Naive thymus-derived CD4-positive, alpha-beta T cell (primary cell): Measurements from ENCODE around the gene GRWD1. TPM values are rescaled to one million over a fixed set of nuclear protein-coding genes. Genes with fewer than 3 reads are reported as not detected.
A peak's percentile ranks its signal among the peaks of the same experiment; 100 is the strongest.

Experiments
- ATAC-seq: fragments of 150-1000 bp; cut with Tn5 transposase; 2 replicates; pipeline ENCODE4 v1.10.0; 2021; ENCODE audit warnings: mild to moderate bottlenecking, moderate library complexity
- CTCF ChIA-PET: fragments of 350-600 bp; sonication (Branson Sonifier 250); formaldehyde crosslinking; loops from one replicate; lab custom pipeline; 2021; ENCODE audit warnings: antibody characterized with exemption; lab: Charles Lee
- POLR2A ChIA-PET: fragments of 350-600 bp; sonication (Branson Sonifier 250); formaldehyde crosslinking; loops from one replicate; lab custom pipeline; 2021; ENCODE audit warnings: antibody characterized with exemption, inconsistent platforms; lab: Charles Lee
- DNase-seq, 9 donors: peaks; one replicate each; pipeline versions ENCODE4 v3.0.0 to v3.0.0-alpha.2; 2020 to 2022; ENCODE audit warnings: mixed read lengths in 1 of 9
- H3K27ac ChIP-seq: one replicate; pipeline ENCODE4 v1.7.0; 2013; ENCODE audit warnings: mild to moderate bottlenecking, low read depth, low read length, moderate library complexity
- H3K27me3 ChIP-seq, 2 donors: one replicate each; pipeline ENCODE4 v1.7.0; 2013; ENCODE audit warnings: low read length in 2 of 2, mild to moderate bottlenecking in 2 of 2, moderate library complexity in 2 of 2; ENCODE audit not compliant: control insufficient read depth in 2 of 2, insufficient read depth in 2 of 2
- H3K36me3 ChIP-seq, 3 experiments: 1 replicate in 2 of 3; 2 replicates in 1 of 3; pipeline ENCODE4 v1.7.0; 2013; ENCODE audit warnings: low read length in 3 of 3, mild to moderate bottlenecking in 3 of 3, moderate library complexity in 1 of 3; ENCODE audit not compliant: insufficient read depth in 3 of 3, control insufficient read depth in 2 of 3
- H3K4me1 ChIP-seq, 2 donors: one replicate each; pipeline ENCODE4 v1.7.0; 2013; ENCODE audit warnings: low read length in 2 of 2, mild to moderate bottlenecking in 2 of 2, moderate library complexity in 1 of 2; ENCODE audit not compliant: control insufficient read depth in 2 of 2, insufficient read depth in 2 of 2
- H3K4me3 ChIP-seq: 2 replicates; pipeline ENCODE4 v1.7.0; 2013; ENCODE audit warnings: mild to moderate bottlenecking, low read length
- H3K9me3 ChIP-seq, 3 experiments: 1 replicate in 2 of 3; 2 replicates in 1 of 3; pipeline ENCODE4 v1.7.0; 2013; ENCODE audit warnings: low read length in 3 of 3; ENCODE audit not compliant: control insufficient read depth in 2 of 3
- H3K27ac Mint-ChIP-seq, 9 donors: one replicate each; pipeline ENCODE4 v1.8.0; 2020 to 2022; ENCODE audit warnings: mixed read lengths in 9 of 9, mild to moderate bottlenecking in 8 of 9, moderate library complexity in 5 of 9, inconsistent platforms in 2 of 9
- H3K27me3 Mint-ChIP-seq, 5 donors: one replicate each; pipeline ENCODE4 v1.8.0; 2021 to 2022; ENCODE audit warnings: mixed read lengths in 5 of 5, mild to moderate bottlenecking in 1 of 5
- H3K36me3 Mint-ChIP-seq, 5 donors: one replicate each; pipeline ENCODE4 v1.8.0; 2020 to 2022; ENCODE audit warnings: mixed read lengths in 5 of 5, mild to moderate bottlenecking in 3 of 5, inconsistent platforms in 1 of 5
- H3K4me1 Mint-ChIP-seq, 7 donors: one replicate each; pipeline ENCODE4 v1.8.0; 2020 to 2022; ENCODE audit warnings: mixed read lengths in 7 of 7, mild to moderate bottlenecking in 3 of 7, inconsistent platforms in 1 of 7
- H3K4me3 Mint-ChIP-seq, 10 donors: one replicate each; pipeline ENCODE4 v1.8.0; 2020 to 2022; ENCODE audit warnings: mild to moderate bottlenecking in 10 of 10, mixed read lengths in 10 of 10, moderate library complexity in 6 of 10, inconsistent platforms in 2 of 10
- H3K9me3 Mint-ChIP-seq, 11 donors: one replicate each; pipeline ENCODE4 v1.8.0; 2020 to 2022; ENCODE audit warnings: mixed read lengths in 11 of 11, mild to moderate bottlenecking in 4 of 11, inconsistent platforms in 1 of 11, moderate library complexity in 1 of 11
- intact Hi-C, 2 donors: fragments of 100-400 bp; cut with micrococcal nuclease; formaldehyde crosslinking; loops; one replicate each; pipeline ENCODE4 v1.15.1; 2023
- polyA plus RNA-seq, 2 donors: library from polyadenylated mRNA; unstranded; fragments of 300-500 nt; fragmentation: Illumina TruSeq; gene quantifications; one replicate each; pipeline ENCODE4 v1.2.3, GENCODE V29; 2021
- total RNA-seq, 6 experiments: library from RNA in 5 of 6; stranded (reverse) in 5 of 6; gene quantifications; 1 replicate in 5 of 6; 2 replicates in 1 of 6; pipeline ENCODE4 v1.2.3 and lab custom pipeline; 2021 to 2026

The GRWD1 gene
- total and polyA plus RNA-seq, 7 experiments from 2014 or later = 26.1 to 51.6 (median 40.3) TPM

DNA sequence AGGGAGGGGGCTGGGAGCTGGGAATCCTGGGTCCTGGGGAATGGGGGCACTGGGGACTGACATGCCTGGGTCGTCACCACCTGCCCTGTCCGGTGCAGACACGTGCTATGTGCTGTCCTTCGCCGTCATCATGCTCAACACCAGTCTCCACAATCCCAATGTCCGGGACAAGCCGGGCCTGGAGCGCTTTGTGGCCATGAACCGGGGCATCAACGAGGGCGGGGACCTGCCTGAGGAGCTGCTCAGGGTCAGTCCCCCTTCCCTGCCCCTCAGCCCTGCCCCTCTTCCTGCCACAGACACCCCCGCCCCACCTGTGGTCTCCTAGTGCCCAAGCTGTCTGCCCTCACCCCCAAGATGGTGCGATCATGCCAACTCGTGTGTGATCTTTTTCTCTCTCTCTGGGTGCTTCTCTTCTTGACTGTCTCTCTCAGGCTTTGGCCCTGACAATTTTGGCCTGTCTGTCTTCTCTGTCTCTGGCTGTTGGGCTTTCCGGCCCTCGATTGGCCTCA, 28.4 kb downstream of the GRWD1 start:
- no peaks in the 10 kb centered on the region for H3K27me3 Mint-ChIP-seq
- H3K27ac ChIP-seq = no peak overlapping the region
- CTCF ChIA-PET = interaction anchor here (0.6 kb wide), 1 partner anchor 29 kb away, joined by 3 read pairs; no protein-coding TSS in a partner anchor
- H3K4me1 ChIP-seq = peaks cover 7 to 9% of the 10 kb centered on the region in 2 donors
- peak overlapping the region in 4 of 9 donors; percentile 38 to 82 (median 52) for H3K27ac Mint-ChIP-seq
- peaks cover 4 to 11% (median 4%) of the 10 kb centered on the region in 5 donors for H3K36me3 Mint-ChIP-seq
- POLR2A ChIA-PET = interaction anchor here (1.0 to 1.6 kb wide), 2 partner anchors 13 to 864 kb away, joined by 3 to 4 read pairs; no protein-coding TSS in a partner anchor
- intact Hi-C loops = no loop called here
- no peaks in the 10 kb centered on the region for H3K9me3 ChIP-seq
- peaks cover 0 to 92% (median 3%) of the 10 kb centered on the region in 3 experiments for H3K36me3 ChIP-seq
- ATAC-seq = no peak
- peaks cover 1 to 24% (median 13%) of the 10 kb centered on the region in 7 donors for H3K4me1 Mint-ChIP-seq
- no peaks in the 10 kb centered on the region for H3K9me3 Mint-ChIP-seq
- no peak overlapping the region for H3K4me3 ChIP-seq
- no peak overlapping the region for H3K4me3 Mint-ChIP-seq
- H3K27me3 ChIP-seq = no peaks in the 10 kb centered on the region
- DNase-seq = no peak

DNA sequence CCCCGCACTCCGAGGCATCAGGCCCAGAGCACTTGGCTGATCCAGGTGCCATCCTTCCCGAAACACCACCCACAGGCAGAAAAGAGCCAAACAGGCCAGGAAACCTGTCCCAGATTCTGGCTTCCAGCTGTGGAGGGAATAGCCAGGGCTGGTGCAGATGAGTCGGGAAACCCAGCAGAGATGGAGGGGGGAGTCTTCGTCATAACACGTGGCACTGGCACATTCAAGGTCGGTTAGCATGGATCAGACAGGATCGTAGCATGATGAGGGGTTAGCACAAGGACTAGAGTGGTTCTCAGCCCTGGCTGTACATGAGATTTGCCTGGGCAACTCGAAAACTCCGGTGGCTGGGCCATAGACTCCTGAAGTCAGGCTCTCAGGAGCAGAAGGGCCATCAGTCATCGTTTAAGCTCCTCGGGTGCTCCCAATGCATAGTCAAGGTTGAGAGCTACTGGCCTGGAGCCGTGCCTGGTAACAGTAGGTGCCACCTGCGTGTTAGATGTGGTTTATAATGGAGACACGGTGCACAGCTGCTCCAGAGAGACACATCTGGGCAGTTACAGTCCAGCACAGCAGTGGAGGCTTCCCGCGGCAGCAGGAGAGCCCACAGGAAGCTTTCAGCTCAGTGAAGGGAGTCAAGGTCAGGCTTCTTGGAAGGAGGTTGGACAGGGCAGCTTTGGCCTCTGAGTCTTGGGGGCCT, 29.7 kb downstream of the GRWD1 start:
- DNase-seq (no peak), ATAC-seq (no peak)
- H3K4me1 ChIP-seq = peaks cover 0 to 3% of the 10 kb centered on the region in 2 donors
- Mint-ChIP-seq H3K4me3 (no peak overlapping the region), H3K9me3 (no peaks in the 10 kb centered on the region), H3K27me3 (no peaks in the 10 kb centered on the region), H3K27ac (peak overlapping the region in 4 of 9 donors; percentile 9 to 76 (median 54)), H3K36me3 (peaks cover 4 to 17% (median 4%) of the 10 kb centered on the region in 5 donors), H3K4me1 (peaks cover 5 to 33% (median 12%) of the 10 kb centered on the region in 7 donors)
- ChIA-PET POLR2A (interaction anchor here (1.6 kb wide), 1 partner anchor 865 kb away, joined by 4 read pairs; no protein-coding TSS in a partner anchor), CTCF (interaction anchor here (0.8 kb wide), 1 partner anchor 15 kb away, joined by 3 read pairs; no protein-coding TSS in a partner anchor)
- H3K4me3 ChIP-seq = no peak overlapping the region
- intact Hi-C loops = no loop called here
- H3K27me3 ChIP-seq = no peaks in the 10 kb centered on the region
- H3K9me3 ChIP-seq = no peaks in the 10 kb centered on the region
- no peak overlapping the region for H3K27ac ChIP-seq
- H3K36me3 ChIP-seq = peaks cover 0 to 86% (median 3%) of the 10 kb centered on the region in 3 experiments

DNA sequence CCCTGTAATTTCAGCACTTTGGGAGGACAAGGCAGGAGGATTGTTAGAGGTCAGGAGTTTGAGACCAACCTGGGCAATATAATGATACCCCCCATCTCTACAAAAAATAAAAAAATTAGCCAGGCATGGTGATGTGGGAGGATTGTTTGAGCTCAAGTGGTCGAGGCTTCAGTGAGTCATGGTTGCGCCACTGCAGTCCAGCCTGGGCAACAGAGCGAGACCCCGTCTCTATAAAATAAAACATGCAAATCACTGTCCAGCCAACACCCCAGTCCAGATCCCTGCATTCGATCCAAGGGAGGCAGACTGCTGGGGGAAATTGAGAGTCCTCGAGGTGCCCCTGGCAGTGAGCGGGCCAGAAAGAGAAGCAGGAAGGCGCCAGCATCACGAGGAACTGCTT, 30.4 kb downstream of the GRWD1 start:
- Mint-ChIP-seq H3K4me3 (no peak overlapping the region), H3K27me3 (no peaks in the 10 kb centered on the region), H3K9me3 (no peaks in the 10 kb centered on the region), H3K27ac (peak overlapping the region in 3 of 9 donors; percentile 45 to 76 (median 63)), H3K36me3 (peaks cover 0 to 17% (median 0%) of the 10 kb centered on the region in 5 donors), H3K4me1 (peaks cover 6 to 33% (median 15%) of the 10 kb centered on the region in 7 donors)
- POLR2A ChIA-PET = no interaction called here
- Histone ChIP-seq H3K9me3 (no peaks in the 10 kb centered on the region), H3K36me3 (peaks cover 0 to 80% (median 3%) of the 10 kb centered on the region in 3 experiments), H3K27me3 (no peaks in the 10 kb centered on the region), H3K27ac (no peak overlapping the region), H3K4me3 (no peak overlapping the region), H3K4me1 (peaks cover 2 to 3% of the 10 kb centered on the region in 2 donors)
- intact Hi-C loops = no loop called here
- CTCF ChIA-PET = no interaction called here
- no peak for ATAC-seq
- no peak for DNase-seq

DNA sequence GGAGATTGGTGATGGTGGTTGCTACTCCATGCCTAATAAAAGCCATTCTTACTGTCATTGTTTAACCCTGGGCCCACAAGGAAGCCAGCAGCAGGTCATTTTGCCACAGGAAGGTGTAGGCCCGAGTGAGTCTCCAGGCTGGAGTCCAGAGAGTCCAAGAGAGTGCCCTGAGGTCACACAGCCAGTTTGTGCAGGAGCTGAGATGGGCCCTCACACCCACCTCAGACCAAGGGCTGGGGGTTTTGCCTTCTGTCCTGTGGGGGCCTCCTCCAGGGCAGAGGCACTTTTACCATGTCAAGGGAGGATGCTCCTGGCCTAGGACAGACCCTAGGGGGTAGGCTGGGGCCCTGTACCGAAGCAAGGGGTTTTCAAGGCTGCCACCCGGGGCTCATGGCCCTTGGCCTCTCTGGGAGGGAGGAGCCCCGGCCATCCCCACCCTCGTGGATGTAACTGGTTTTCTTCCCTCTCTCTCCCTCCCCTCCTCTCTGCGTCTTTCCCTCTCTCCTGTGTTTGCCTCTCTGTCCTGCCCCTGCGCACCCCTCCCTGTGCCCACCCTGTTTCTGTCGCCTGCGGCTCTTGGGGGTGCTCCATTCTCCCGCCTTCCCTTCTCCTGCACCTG, 31.4 kb downstream of the GRWD1 start:
- DNase-seq = no peak
- intact Hi-C loops = no loop called here
- CTCF ChIA-PET = no interaction called here
- Mint-ChIP-seq H3K27me3 (no peaks in the 10 kb centered on the region), H3K4me1 (peaks cover 6 to 37% (median 23%) of the 10 kb centered on the region in 7 donors), H3K4me3 (peak overlapping the region in 1 of 10 donors; percentile 38), H3K36me3 (peaks cover 0 to 17% (median 0%) of the 10 kb centered on the region in 5 donors), H3K9me3 (no peaks in the 10 kb centered on the region), H3K27ac (peak overlapping the region in 1 of 9 donors; percentile 26)
- POLR2A ChIA-PET = no interaction called here
- Histone ChIP-seq H3K27me3 (no peaks in the 10 kb centered on the region), H3K9me3 (no peaks in the 10 kb centered on the region), H3K4me3 (no peak overlapping the region), H3K27ac (no peak overlapping the region), H3K36me3 (peaks cover 0 to 70% (median 0%) of the 10 kb centered on the region in 3 experiments), H3K4me1 (peaks cover 3 to 9% of the 10 kb centered on the region in 2 donors)
- ATAC-seq = no peak

DNA sequence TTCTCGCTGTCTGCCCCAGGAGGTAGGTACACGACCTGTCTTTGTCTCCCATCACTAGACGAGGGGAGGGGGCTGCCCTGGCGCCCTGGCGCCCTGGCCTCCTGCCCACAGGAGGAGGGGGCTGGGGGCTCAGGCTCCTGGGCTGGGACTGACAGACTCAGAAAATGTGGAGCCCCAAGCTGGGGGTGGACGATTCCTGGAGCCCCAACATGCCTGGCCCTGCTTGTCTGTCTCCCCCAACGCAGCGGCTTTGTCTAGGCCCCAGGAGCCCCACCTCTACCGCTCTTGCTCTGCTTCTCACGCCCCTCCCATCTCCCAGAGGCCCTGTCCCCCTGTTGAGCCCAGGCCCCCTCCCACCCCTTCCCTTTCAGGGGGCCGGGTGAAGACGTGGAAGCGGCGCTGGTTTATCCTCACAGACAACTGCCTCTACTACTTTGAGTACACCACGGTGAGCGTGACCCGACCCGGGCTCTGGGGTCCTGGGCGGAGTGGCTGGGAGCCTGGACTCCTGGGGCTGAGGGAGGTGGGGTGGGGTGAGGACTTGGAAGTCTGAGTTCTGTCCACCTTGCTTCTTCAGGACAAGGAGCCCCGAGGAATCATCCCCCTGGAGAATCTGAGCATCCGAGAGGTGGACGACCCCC, 32.0 kb downstream of the GRWD1 start:
- Mint-ChIP-seq H3K36me3 (peaks cover 0 to 16% (median 0%) of the 10 kb centered on the region in 5 donors), H3K4me1 (peaks cover 6 to 38% (median 24%) of the 10 kb centered on the region in 7 donors), H3K27ac (no peak overlapping the region), H3K9me3 (no peaks in the 10 kb centered on the region), H3K27me3 (no peaks in the 10 kb centered on the region), H3K4me3 (no peak overlapping the region)
- H3K9me3 ChIP-seq = no peaks in the 10 kb centered on the region
- intact Hi-C loops = no loop called here
- POLR2A ChIA-PET = no interaction called here
- no peak overlapping the region for H3K27ac ChIP-seq
- no peak overlapping the region for H3K4me3 ChIP-seq
- ATAC-seq (no peak), DNase-seq (no peak)
- CTCF ChIA-PET = no interaction called here
- H3K36me3 ChIP-seq = peaks cover 0 to 65% (median 0%) of the 10 kb centered on the region in 3 experiments
- H3K27me3 ChIP-seq = no peaks in the 10 kb centered on the region
- peaks cover 3 to 9% of the 10 kb centered on the region in 2 donors for H3K4me1 ChIP-seq
